Mesodermal cell (in vitro differentiated cells): ENCODE data around the gene MDC1.
"Not testable (repeated sequence)": the region's sequence is repeated elsewhere in the genome, so short reads cannot be mapped to it uniquely, and the experiment has no call there.

Source experiments
- H3K27ac ChIP-seq: 2 replicates; pipeline ENCODE4 v1.7.0; 2013; ENCODE audit warnings: mild to moderate bottlenecking, low read depth, low read length, moderate library complexity; ENCODE audit not compliant: severe bottlenecking
- H3K36me3 ChIP-seq: 2 replicates; pipeline ENCODE4 v1.7.1; 2013; ENCODE audit warnings: mild to moderate bottlenecking, low read length, moderate library complexity; ENCODE audit not compliant: control insufficient read depth, insufficient read depth
- H3K4me1 ChIP-seq: one replicate; pipeline ENCODE4 v1.7.1; 2013; ENCODE audit warnings: mild to moderate bottlenecking, low read length; ENCODE audit not compliant: insufficient read depth, control insufficient read depth, poor library complexity, severe bottlenecking
- H3K4me3 ChIP-seq: 2 replicates; pipeline ENCODE4 v1.7.0; 2013; ENCODE audit warnings: low read length, control low read depth, mild to moderate bottlenecking; ENCODE audit not compliant: insufficient read depth, poor library complexity, severe bottlenecking; ENCODE audit errors: extremely low read depth
- H3K9me3 ChIP-seq: 2 replicates; pipeline ENCODE4 v1.7.1; 2013; ENCODE audit warnings: mild to moderate bottlenecking, low read length, moderate library complexity; ENCODE audit not compliant: control insufficient read depth
- WGBS, 2 experiments: methylation state at CpG; one replicate each; pipeline ENCODE4 v1.1.5; 2013; ENCODE audit warnings: missing lambda C conversion rate in 2 of 2; ENCODE audit not compliant: insufficient coverage in 2 of 2; 5-methylcytosine and 5-hydroxymethylcytosine counted together

MDC1 gene

DNA sequence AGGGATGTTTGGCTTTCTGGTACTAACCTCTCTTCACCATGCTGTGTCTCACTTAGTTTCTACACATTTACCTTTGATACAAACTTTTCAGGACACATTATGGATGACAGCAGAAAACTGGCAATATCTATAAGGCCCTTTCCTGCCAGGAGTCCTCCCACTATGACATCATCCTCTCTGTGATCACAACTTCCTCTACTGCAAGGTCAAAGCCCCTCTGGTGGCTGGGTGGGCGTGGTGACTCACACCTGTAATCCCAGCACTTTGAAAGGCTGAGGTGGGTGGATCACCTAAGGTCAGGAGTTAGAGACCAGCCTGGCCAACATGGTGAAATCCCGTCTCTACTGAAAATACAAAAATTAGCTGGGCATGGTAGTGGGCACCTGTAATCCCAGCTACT, 50.8 kb downstream of the MDC1 start:
- not testable (repeated sequence) for H3K9me3 ChIP-seq, H3K4me3 ChIP-seq, H3K27ac ChIP-seq, H3K4me1 ChIP-seq
- WGBS, 2 experiments = 89 to 92% methylated on average over 1 to 2 of the region's 2 CpGs
- H3K36me3 ChIP-seq = peaks cover 85% of the 10 kb centered on the region

DNA sequence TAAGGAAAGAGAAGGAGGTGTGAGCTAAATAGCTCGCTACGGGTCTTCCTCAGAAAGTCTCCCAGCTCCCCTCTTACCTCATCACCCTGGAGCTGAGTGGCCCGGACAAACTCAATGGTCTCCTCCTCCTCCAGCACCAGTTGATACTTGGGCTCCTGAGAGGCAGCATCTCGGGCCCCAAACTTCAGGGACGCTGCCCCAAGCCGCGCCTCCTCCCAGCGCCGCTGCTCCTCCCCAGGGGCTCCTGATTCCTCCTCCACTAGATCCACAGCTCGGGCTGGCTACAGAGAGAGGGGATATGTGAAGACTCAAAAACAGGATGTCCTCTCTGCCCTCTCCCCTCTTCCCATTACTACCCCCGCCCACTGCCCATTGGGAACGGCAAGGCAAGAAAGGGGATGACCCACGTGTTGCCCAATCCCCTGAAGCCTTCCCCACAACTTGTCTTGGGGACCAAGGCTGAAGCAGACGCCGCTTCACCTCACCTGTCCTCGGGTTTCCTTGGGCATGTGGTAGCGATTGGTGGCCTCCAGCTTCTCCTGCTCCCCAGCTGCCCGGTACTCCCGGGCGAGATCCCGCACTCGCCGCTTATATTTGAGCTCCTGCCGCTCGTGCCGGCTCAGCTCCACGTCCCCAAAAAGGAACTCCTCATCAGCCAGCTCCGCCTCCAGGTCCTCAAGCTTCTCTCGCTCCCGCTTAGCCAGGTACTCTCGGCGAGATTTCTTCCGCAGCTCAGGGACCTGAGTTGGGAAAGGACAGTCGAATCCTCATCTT, 51.9 kb downstream of the MDC1 start:
- WGBS, 2 experiments = 92 to 93% methylated on average over 18 to 32 of the region's 34 CpGs
- H3K4me3 ChIP-seq = no peak overlapping the region
- H3K36me3 ChIP-seq = peaks cover 84% of the 10 kb centered on the region
- no peaks in the 10 kb centered on the region for H3K4me1 ChIP-seq
- no peak overlapping the region for H3K27ac ChIP-seq
- no peaks in the 10 kb centered on the region for H3K9me3 ChIP-seq

DNA sequence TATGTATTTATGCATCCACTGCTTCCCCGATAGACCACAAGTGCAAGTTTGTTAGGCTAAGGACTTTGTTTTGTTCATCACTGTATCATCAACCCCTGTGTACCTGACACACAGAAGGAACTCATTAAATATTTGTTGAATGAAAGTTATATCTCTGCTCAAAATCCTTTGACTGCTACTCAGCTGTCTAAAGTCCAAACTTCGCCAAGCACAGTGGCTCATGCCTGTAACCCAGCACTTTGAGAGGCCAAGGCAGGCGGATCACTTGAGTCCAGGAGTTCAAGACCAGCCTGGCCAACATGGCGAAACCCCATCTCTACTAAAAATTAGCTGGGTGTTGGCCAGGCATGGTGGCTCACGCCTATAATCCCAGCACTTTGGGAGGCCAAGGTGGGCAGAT, 59.2 kb downstream of the MDC1 start:
- not testable (repeated sequence) for H3K4me3 ChIP-seq, H3K4me1 ChIP-seq, H3K27ac ChIP-seq, H3K9me3 ChIP-seq
- 76 to 93% methylated on average over 3 to 4 of the region's 5 CpGs for WGBS, 2 experiments
- peaks cover 83% of the 10 kb centered on the region for H3K36me3 ChIP-seq

DNA sequence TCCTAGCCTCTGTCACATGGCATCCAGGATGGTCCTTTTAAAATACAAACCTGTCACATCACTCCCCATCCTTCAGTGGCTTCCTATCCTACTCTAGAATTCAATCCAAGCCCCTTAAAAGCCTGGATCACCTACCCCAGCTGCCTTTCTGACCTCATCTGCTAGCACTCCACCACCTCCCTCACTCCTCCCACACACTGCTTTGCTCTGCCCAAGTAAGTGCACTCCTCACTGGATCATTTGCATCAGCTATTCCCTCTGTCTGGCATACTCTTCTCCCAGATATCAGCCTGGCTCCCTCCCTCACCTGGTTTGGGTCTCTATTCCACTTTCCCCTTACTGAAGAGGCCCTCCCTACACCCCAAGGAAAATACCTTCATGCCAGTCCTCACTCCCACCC, 59.6 kb downstream of the MDC1 start:
- Histone ChIP-seq H3K4me3 (no peak overlapping the region), H3K36me3 (peaks cover 83% of the 10 kb centered on the region), H3K27ac (no peak overlapping the region), H3K4me1 (no peaks in the 10 kb centered on the region), H3K9me3 (no peaks in the 10 kb centered on the region)

DNA sequence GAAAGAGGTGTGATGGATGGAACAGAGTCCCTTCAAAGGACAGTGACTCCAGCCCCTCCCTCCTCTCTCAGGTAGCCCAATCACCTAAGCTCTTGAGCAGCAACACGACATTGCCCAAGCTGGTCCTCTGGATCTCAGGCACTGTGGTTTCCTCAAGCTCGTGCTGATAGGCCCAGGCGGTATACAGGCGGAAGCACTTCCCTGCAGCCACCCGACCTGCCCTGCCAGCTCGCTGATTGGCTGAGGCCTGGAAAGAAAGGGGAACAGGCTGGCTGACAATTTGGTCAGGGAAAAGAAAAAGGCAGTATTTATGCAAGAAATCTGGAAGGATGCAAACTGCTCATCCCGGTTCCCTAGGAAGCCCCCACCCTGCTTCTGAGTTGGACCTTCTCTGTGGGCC, 60.6 kb downstream of the MDC1 start:
- H3K4me1 ChIP-seq = no peaks in the 10 kb centered on the region
- H3K9me3 ChIP-seq = no peaks in the 10 kb centered on the region
- H3K36me3 ChIP-seq = peaks cover 83% of the 10 kb centered on the region
- no peak overlapping the region for H3K4me3 ChIP-seq
- no peak overlapping the region for H3K27ac ChIP-seq
- 96 to 100% methylated on average over 6 to 7 of the region's 7 CpGs for WGBS, 2 experiments

DNA sequence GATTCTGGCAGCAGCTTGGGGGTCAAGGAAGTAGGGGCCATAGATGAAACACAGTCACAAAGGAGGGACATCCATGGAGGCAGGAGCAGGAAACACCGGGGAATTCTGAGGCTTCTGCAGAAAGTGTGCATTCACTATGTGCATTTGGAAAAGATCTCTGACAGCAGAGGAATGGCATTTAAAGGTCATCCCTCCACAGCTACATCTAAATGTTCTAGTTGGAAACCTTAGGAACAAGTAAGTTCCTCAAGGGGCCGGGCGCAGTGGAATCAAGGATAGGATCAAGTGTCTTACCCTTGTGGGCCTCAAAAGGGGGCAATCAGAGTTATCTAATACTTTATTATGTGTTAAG, 61.4 kb downstream of the MDC1 start:
- Histone ChIP-seq H3K4me1 (no peaks in the 10 kb centered on the region), H3K4me3 (no peak overlapping the region), H3K27ac (no peak overlapping the region), H3K9me3 (no peaks in the 10 kb centered on the region), H3K36me3 (peaks cover 91% of the 10 kb centered on the region)
- 100% methylated on average over 2 to 3 of the region's 3 CpGs for WGBS, 2 experiments

DNA sequence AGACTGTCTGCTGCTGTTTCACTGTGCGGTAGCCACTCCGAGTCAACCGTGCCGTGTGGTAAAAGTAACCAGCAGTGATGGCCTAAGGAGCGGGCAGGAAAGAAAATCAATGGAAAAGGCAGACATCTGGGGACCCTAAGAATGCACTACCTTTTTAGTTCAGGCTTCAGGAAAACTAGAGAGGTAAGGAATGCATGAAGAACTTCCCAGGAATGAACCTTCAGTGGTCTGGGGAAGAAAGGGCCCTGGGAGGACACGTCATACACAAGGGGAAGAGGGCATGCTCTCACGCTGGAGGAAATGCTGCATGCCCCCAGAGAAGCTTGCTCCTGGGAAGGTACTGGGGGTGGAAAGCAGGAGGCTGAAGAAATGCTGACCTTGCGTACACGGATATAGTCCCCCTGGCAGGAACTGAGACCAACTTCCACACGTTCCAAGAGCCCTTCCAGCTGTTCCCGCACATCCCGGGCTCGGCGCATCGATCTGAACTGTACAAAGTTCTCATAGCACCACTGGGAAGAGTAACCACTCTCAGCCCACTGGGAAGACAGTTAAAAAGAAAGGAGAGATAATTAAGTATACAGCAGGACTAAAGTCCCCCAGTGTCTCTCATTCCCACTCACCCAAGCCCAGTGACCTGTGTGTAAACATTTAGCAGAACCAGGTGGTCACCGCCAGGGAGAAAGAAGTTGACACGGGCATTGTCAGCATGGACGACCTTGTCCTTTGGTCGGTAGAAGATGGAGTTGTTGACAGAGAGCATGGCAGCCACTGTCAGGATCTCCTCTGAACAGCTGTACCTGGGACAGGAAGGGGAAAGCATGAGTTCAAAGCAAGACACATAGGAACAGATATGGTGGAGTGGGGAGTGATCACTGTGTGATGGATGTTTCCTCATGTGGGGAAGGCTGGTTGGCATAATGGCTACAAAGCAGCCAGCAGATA, 62.0 kb downstream of the MDC1 start:
- H3K36me3 ChIP-seq = peaks cover 87% of the 10 kb centered on the region
- H3K4me3 ChIP-seq = no peak overlapping the region
- 93 to 95% methylated on average over 17 to 18 of the region's 19 CpGs for WGBS, 2 experiments
- H3K4me1 ChIP-seq = no peaks in the 10 kb centered on the region
- no peaks in the 10 kb centered on the region for H3K9me3 ChIP-seq
- H3K27ac ChIP-seq = no peak overlapping the region

DNA sequence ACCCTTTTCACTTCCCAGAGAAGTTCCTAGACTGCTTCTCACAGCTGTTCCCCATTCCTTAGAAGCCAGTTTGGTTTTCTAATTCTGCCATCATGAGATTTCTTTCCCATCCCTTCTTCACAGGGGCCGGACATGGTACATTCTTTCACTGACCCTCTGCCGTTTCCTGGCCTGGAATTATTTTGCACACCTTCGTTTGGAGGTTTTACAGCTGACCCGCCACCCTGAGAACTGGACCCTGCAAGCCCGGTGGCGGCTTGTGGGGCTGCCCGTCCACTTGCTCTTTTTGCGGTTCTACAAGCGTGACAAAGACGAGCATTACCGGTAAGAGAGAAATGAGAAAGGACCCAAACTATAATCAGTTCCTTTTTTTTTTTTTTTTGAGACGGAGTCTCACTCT, 65.9 kb downstream of the MDC1 start:
- no peaks in the 10 kb centered on the region for H3K9me3 ChIP-seq
- H3K4me3 ChIP-seq = no peak overlapping the region
- no peaks in the 10 kb centered on the region for H3K4me1 ChIP-seq
- WGBS, 2 experiments = 92 to 96% methylated on average over 10 to 11 of the region's 12 CpGs
- H3K36me3 ChIP-seq = peaks cover 56% of the 10 kb centered on the region
- H3K27ac ChIP-seq = no peak overlapping the region
